IMR-90 (cell line): ENCODE data around the gene SYT3.

Experiments used
- BHLHE40 ChIP-seq: fragments of 150-350 bp; IDR thresholded peaks from 2 replicates; pipeline ENCODE4 v1.6.1; 2016; ENCODE audit warnings: mild to moderate bottlenecking, low read depth, low read length
- MAZ ChIP-seq: IDR thresholded peaks from 2 replicates; pipeline ENCODE4 v1.6.1; 2012; ENCODE audit warnings: low read depth, mild to moderate bottlenecking, low read length, improper control_type of control experiment, moderate library complexity, borderline replicate concordance
- MXI1 ChIP-seq: IDR thresholded peaks from 2 replicates; pipeline ENCODE4 v1.6.1; 2012; ENCODE audit warnings: low read depth, mild to moderate bottlenecking, low read length, moderate library complexity, borderline replicate concordance
- POLR2A ChIP-seq: IDR thresholded peaks from 2 replicates; pipeline ENCODE4 v1.6.1; 2012; ENCODE audit warnings: mild to moderate bottlenecking, low read depth, low read length
- RCOR1 ChIP-seq: IDR thresholded peaks from 2 replicates; pipeline ENCODE4 v1.6.1; 2012; ENCODE audit warnings: mild to moderate bottlenecking, low read length, improper control_type of control experiment; ENCODE audit not compliant: insufficient replicate concordance
- RFX5 ChIP-seq: IDR thresholded peaks from 2 replicates; pipeline ENCODE4 v1.8.0; 2012; ENCODE audit warnings: low read depth, mild to moderate bottlenecking, low read length, moderate library complexity
- USF2 ChIP-seq: fragments of 150-350 bp; IDR thresholded peaks from 2 replicates; pipeline ENCODE4 v1.6.1; 2017; ENCODE audit warnings: mild to moderate bottlenecking, antibody characterized with exemption, low read length, low read depth
- TF ChIP-seq, protein P1 (sequence below): conservative IDR thresholded peaks from 2 replicates; pipeline ENCODE4 v1.5.1; 2012; ENCODE audit warnings: mild to moderate bottlenecking, low read depth, low read length, improper control_type of control experiment

- TF ChIP-seq, protein P1, sequence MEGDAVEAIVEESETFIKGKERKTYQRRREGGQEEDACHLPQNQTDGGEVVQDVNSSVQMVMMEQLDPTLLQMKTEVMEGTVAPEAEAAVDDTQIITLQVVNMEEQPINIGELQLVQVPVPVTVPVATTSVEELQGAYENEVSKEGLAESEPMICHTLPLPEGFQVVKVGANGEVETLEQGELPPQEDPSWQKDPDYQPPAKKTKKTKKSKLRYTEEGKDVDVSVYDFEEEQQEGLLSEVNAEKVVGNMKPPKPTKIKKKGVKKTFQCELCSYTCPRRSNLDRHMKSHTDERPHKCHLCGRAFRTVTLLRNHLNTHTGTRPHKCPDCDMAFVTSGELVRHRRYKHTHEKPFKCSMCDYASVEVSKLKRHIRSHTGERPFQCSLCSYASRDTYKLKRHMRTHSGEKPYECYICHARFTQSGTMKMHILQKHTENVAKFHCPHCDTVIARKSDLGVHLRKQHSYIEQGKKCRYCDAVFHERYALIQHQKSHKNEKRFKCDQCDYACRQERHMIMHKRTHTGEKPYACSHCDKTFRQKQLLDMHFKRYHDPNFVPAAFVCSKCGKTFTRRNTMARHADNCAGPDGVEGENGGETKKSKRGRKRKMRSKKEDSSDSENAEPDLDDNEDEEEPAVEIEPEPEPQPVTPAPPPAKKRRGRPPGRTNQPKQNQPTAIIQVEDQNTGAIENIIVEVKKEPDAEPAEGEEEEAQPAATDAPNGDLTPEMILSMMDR: no peak
- TF ChIP-seq POLR2A (no peak), USF2 (no peak), RFX5 (no peak), BHLHE40 (no peak), MAZ (no peak), RCOR1 (no peak), MXI1 (no peak)
These were observed 14.6 kb downstream of the SYT3 start for GRCh38 chr19:50624949-50625600.
